ENCODE measurements around the gene PRTFDC1.

Gene PRTFDC1

DNA sequence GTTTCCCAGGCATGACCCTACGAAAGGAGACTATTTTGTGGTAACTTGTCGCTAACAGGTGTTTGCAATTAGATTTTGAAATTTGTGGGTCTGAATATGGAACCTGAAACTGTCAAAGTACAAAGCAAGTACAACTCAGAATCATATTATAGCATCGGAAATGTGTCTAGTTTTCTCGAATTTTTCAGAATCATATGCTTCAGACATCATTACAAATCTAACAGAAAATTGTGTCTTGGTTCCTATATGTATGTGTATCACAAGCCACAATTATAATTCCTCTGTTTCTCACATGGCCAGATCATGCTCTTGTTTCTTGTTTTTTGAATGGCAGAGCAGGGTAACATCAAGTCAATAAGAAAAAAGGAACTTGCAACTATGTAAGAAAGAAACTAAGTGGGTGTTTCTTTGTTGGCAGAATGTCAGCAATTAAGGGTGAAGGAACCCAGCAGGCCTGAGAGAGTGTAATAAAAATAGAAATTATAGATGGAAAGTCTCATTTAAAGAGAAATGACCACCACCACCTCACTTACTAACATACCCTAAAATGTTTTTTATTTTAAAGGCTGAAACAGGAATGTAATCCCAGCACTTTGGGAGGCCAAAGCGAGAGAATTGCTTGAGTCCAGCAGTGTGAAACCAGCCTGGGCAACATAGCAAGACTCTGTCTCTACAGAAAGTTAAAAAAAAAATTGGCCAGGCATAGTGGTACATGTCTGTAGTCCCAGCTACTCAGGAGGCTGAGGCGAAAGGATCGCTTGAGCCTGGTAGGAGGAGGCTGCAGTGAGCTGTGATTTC lies 51.3 kb downstream of the PRTFDC1 start:
- DNase-seq = no peak

- DNase-seq = no peak
These were observed 52.8 kb downstream of the PRTFDC1 start for GRCh38 chr10:24899571-24899970.

GRCh38 chr10:24898501-24898900 lies 53.9 kb downstream of the PRTFDC1 start:
- no peak for DNase-seq

DNA sequence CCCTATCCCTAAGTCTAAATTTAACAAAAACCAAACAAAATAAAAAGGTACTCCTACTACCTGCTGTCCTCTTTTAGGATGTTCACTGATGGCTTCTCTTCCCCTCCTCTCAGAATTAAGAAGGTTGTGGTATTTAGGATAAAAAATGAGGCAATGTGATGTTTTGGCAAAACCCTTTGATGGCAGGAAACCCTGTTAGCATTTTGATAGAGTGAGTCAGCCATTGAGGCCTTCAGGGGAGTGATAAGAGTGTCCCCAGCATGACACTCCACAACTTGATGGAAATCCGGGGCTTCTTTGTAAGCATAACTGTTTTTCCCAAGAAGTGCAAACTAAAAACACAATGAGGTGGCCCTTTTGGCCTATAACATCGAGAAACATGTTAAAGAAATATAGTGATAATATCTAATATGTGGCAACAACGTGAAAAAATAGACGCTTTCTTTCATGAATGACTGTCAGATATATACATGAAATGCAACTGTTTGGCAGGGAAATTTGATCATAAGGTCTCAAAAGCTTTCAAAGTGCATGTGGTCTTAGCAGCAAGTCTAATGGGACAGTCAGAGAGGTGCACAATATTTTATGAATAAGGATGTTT lies 55.0 kb downstream of the PRTFDC1 start:
- peak; percentile 39 for DNase-seq

DNA sequence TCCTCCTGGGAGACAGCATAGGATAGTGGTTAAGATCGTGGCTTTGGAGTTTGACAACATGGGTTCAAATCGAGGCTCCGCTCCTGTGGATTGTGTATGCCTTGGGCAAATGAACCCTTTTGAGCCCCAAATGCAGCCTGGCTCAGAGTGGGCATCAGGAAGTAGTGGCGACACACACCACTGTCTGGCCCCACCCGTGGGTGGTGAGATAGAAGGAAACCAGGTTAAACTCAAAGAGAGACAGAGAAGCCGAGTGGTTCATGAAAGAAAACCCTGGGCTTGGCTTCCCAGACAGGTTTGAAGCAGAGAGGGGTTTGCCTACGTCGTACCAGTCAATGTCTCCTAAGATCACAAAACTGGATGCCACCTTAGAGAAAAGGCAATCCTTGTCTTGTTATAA lies 57.7 kb downstream of the PRTFDC1 start:
- DNase-seq = peak; percentile 25

GRCh38 chr10:24894309-24894708 lies 58.1 kb downstream of the PRTFDC1 start:
- DNase-seq = peak; percentile 9

- DNase-seq = no peak
These were observed 59.3 kb downstream of the PRTFDC1 start for GRCh38 chr10:24893127-24893526.

DNA sequence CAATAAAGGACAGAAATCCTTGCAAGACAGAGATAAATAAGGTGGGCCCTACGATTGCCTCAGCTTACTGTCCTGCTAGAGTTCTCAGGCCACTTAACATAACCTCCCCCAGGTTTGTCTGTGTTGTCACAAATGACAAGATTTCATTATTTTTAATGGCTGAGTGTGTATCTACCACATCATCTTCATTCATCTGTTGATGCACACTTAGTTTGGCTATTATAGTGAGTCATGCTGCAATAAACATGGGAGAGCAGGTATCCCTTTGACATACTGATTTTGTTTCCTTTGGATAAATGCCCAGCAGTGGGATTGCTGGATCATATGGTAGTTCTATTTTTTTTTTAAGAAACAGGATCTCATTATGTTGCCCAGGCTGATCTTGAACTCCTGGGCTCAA lies 60.6 kb downstream of the PRTFDC1 start:
- no peak for DNase-seq

DNA sequence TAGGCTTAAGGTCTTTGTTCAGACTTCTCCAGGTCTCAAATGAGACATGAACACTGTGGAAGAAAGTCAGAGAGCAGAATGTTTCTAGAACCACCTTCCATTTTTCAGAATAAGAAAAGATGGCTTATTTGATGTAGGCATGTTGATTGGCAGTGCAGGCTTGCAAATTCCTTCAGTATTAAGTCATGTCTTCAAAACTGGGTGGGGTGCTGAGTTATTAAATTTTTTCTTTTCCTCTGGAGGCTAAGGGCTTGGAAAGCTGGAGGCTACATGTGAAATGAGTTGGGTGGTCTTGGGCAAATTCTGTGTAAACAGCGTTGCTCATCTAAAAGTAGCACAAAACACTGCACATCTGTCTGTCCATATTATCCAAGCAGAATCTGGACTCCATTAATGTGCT lies 62.8 kb downstream of the PRTFDC1 start:
- no peak for DNase-seq

- no peak for DNase-seq
These were observed 64.6 kb downstream of the PRTFDC1 start for GRCh38 chr10:24887855-24888231.

- DNase-seq = no peak
These were observed 66.1 kb downstream of the PRTFDC1 start for GRCh38 chr10:24886290-24886680.

DNA sequence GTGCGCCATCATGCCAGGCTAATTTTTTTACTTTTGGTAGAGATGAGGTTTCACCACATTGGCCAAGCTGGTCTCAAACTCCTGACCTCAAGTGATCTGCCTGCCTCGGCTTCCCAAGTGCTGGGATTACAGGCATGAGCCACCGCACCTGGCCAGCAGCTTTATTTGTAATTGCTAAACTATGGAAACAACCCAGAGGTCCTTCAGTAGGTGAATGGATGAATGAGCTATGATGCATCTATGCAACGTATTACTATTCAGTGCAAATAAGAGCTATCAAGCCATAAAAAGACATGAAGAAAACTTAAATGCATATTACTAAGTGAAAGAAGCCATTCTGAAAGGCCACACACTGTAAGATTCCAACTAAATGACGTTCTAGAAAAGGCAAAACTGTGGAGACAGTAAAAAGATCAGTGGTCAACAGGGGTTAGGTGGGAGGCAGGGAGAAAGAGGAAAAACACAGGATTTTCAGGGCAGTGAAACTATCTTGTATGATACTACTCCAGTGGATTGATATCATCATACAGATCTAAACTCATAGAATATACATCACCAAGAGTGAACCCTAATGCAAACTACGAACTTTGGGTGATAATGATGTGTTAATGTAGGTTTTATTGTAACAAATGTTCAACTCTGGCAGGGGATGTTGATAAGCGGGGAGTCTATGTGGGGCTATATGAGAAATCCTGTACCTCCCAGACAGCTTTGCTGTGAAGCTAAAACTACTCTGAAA lies 66.7 kb downstream of the PRTFDC1 start:
- no peak for DNase-seq

- no peak for DNase-seq
These were observed 67.6 kb downstream of the PRTFDC1 start for GRCh38 chr10:24884793-24885192.

- no peak for DNase-seq
These were observed 68.1 kb downstream of the PRTFDC1 start for GRCh38 chr10:24884316-24884715.

DNA sequence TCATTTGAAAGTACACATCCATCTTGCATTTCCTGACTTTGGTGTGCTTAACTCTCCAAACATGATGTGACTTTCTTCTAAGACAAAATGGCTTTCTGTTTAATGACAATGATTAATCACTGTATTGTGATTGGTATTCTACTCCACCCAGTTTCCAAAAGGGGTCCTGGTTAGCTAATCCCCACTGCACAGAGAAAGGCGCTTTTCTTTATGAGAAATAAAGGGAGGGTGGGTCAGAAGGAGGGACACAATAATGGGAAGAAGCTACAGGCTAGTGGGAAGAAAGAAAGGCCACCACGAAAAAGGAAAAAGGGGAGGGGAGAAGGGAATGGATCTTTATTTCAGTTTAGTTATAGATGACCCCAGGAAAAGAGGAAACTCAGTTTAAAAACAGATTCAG lies 69.2 kb downstream of the PRTFDC1 start:
- DNase-seq = no peak

DNA sequence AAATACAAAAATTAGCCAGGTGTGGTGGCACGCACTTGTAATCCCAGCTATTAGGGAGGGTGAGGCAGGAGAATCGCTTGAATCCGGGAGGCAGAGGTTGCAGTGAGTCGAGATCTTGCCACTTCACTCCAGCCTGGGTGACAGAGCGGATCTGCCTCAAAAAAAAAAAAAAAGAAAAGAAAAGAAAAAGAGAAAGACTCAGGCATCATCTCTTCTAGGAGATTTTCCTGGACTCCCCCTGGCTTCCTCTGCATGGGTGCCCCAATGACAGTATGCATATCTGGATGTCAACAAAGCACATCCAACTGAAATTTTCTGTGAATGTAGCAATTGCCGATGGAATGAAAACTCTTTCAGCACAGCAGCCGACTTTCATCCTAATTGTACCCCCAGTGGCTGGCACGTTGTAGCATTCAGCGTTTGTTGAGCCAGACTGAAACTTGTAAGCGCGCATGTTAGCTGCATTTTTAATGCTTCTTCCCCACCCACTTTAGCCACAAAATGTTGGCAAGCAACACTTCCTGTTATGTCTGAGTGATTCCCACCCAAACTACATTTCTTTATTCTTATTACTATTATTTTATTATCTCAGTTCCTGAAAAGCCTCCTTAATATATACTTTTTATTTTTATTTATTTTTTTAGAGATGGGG lies 70.2 kb downstream of the PRTFDC1 start:
- peak; percentile 58 for DNase-seq

GRCh38 chr10:24879861-24880260 lies 72.5 kb downstream of the PRTFDC1 start:
- no peak for DNase-seq

GRCh38 chr10:24874133-24874532 lies 78.3 kb downstream of the PRTFDC1 start:
- DNase-seq = no peak

DNA sequence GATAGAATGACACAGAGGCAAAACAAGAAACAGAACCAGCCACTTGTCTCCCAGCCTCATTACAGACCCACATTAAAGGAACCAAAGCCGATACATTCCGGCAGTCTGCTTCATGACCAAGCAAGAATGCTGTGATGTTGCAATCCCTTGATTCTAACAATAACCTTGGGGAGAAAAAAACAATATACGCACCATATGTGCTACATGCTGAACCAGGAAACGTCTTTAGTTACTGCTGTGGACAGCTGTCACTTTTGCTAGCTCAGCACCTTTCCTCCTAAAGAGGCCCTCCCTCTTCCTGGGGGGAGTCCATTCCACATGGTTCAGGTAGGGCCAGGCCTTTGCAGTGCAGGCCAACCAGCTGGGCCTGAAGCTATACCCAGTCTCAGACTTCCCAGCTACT lies 79.1 kb downstream of the PRTFDC1 start:
- no peak for DNase-seq

GRCh38 chr10:24872790-24873182 lies 79.6 kb downstream of the PRTFDC1 start:
- DNase-seq = no peak

GRCh38 chr10:24872049-24872789 lies 80.2 kb downstream of the PRTFDC1 start:
- no peak for DNase-seq

DNA sequence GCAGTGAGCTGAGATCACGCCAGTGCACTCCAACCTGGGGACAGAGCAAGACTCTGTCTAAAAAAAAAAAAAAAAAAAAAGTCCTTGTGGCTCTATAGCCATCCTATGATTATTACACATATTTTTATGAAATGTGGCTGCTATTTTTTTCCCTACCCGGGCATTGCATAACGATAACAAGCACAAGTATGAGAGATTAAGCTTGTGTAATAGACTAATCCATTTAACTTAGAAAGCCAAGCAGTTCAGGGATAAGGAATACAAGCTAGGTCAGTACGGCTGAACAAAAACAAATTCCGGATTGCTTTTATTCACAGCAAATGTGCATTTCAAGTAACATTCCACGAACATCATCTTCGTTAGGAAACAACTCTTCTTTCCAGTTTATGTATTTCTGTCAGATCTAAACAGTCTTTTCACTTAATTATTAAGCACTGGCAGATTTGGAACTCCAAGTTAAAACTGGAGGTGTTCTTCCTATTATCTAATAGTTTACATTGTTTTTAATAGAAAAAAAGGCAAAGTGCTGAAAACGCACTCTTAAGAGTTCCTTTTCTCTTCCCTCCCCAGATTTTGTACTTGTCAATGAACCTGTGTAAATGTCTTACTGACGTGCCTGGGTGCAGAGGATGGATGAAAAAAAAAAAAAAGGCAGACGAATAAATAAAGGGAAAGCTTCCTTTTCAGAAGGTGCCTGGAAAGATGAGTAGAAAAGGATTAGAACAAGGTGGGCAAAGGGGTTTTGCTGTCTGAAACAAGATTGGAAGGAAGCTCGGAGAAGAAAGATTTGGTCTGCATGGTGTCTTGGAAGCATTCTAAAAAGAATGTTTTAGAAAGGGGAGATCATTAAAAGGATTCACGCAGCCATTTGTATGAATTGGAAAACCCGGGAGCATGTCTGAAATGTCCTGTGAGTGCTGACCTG lies 81.1 kb downstream of the PRTFDC1 start:
- DNase-seq = no peak

Measured in stimulated activated CD4-positive, alpha-beta T cell treated with anti-CD3 and anti-CD28 coated beads, Interleukin-4, amount 100 ng/mL, for 24 hours (primary cell).